Body of pancreas (tissue), 4 donors: ENCODE results near the gene KLK2.

ENCODE experiments used
- POLR2A ChIP-seq, 3 donors: fragments of 450-650 bp; IDR thresholded peaks; one replicate each; pipeline ENCODE4 v1.6.1; 2016; ENCODE audit warnings: antibody characterized with exemption in 3 of 3, mild to moderate bottlenecking in 2 of 3
- TF ChIP-seq, protein P1 (sequence below), 7 experiments: fragments of 450-650 bp in 4 of 7; fragments of 200-600 bp in 3 of 7; sonication (generic) in 3 of 7; IDR thresholded peaks; one replicate each; pipeline ENCODE4 v1.5.1; 2016 to 2019; ENCODE audit warnings: antibody characterized with exemption in 7 of 7

DNA sequence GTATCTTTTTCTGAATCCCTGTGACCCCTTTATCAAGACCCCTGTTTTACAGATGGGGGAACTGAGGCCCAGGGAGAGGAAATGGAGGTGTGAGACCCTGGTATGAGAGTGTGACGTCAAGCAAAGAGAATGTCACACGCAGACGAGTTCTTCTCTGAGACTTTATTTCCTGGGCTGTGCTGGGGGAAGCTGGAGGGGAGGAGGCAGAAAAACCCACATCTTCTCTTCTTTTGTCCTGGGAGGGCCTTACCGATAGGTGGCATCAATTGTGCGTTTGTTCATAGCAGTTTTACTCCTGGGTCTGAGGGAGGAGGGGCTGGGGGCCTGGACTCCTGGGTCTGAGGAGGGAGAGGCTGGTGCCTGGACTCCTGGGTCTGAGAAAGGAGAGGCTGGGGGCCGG lies 35.0 kb upstream of the KLK2 start:
- TF ChIP-seq, protein P1, sequence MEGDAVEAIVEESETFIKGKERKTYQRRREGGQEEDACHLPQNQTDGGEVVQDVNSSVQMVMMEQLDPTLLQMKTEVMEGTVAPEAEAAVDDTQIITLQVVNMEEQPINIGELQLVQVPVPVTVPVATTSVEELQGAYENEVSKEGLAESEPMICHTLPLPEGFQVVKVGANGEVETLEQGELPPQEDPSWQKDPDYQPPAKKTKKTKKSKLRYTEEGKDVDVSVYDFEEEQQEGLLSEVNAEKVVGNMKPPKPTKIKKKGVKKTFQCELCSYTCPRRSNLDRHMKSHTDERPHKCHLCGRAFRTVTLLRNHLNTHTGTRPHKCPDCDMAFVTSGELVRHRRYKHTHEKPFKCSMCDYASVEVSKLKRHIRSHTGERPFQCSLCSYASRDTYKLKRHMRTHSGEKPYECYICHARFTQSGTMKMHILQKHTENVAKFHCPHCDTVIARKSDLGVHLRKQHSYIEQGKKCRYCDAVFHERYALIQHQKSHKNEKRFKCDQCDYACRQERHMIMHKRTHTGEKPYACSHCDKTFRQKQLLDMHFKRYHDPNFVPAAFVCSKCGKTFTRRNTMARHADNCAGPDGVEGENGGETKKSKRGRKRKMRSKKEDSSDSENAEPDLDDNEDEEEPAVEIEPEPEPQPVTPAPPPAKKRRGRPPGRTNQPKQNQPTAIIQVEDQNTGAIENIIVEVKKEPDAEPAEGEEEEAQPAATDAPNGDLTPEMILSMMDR (IDR thresholded peaks at IDR 0.05): no peak
- no peak for TF ChIP-seq POLR2A (IDR thresholded peaks at IDR 0.05)
